Measurements from ENCODE around the gene SMCHD1.

SMCHD1 gene

DNA sequence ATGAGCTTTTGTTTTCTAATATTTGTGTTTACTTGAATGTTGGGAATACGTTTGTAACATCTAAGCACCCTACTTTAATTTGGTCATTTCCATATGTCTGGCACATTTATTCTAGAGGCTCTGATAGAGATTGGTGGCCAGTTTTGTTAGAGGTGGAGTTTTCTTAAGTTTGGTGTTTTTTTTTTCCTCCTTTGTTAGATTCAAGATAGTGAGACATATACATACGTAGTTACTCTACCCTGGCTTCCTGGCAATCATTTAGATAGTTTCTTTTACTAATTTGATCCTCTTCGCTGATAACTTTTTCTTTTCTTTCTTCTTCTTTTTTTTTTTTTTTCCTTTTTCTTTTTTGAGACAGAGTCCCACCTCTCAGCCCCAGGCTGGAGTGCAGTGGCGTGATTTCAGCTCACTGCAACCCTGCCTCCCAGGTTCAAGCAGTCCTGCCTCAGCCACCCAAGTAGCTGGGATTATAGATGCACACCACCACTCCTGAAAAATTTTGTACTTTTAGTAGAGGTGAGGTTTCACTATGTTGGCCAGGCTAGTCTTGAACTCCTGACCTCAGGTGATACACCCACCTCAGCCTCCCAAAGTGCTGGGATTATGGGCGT lies 26.6 kb downstream of the SMCHD1 start:
- DNase-seq (ENCODE audit: extremely low read depth, low read depth): no peak
- TF ChIP-seq, protein P1, sequence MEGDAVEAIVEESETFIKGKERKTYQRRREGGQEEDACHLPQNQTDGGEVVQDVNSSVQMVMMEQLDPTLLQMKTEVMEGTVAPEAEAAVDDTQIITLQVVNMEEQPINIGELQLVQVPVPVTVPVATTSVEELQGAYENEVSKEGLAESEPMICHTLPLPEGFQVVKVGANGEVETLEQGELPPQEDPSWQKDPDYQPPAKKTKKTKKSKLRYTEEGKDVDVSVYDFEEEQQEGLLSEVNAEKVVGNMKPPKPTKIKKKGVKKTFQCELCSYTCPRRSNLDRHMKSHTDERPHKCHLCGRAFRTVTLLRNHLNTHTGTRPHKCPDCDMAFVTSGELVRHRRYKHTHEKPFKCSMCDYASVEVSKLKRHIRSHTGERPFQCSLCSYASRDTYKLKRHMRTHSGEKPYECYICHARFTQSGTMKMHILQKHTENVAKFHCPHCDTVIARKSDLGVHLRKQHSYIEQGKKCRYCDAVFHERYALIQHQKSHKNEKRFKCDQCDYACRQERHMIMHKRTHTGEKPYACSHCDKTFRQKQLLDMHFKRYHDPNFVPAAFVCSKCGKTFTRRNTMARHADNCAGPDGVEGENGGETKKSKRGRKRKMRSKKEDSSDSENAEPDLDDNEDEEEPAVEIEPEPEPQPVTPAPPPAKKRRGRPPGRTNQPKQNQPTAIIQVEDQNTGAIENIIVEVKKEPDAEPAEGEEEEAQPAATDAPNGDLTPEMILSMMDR (IDR thresholded peaks at IDR 0.05; ENCODE audit: low read depth, low read length): no peak

DNA sequence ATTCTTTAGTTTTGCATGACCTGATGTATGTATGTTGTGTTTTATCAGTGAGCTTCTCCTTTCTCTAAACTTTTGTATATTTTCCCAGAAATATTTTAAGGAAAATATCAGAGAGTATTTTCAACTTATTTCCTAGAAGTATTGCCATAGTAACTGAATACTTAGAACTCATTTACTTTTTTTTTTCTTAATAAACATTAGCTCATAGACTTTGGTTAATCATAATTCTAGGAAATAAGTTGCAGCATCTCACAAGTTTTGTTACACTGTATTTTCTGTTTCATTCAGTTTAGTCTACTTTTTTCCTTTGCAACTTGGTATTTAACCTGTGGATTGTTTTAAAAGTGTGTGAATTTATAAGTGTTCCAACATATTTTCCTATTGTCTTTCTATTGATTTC lies 27.5 kb downstream of the SMCHD1 start:
- no peak for DNase-seq (ENCODE audit: extremely low read depth, low read depth)
- TF ChIP-seq, protein P1 (IDR thresholded peaks at IDR 0.05; ENCODE audit: low read depth, low read length): no peak

DNA sequence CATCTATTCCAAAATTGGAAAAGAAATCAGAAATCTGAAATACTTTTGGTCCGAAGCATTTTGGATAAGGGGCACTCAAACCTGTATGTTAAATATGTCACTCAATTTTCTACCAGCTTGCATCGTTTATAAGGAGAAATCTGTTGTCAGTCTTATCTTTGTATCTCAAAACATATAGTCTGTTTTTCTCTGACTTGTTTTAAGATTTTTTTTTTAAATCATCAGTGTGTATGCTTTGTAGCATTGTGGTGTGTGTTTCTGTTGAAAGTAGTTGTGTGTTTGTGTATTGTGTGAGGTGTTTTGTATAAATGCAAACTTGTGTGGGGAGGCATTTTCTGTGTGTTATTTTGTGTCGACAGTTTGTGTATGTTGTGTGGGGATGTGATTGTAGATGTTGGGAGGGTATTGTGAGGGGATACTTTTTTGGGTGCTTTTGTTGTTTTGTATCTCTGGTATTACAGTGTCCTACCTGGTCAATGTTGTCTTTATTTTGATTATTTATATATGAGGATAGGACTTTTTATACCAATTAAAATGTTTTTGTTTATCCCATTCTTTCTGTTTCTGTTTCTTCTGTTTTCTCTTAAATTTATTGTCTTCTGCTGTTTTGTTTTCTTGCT lies 30.9 kb downstream of the SMCHD1 start:
- DNase-seq (ENCODE audit: extremely low read depth, low read depth): no peak
- TF ChIP-seq, protein P1 (IDR thresholded peaks at IDR 0.05; ENCODE audit: low read depth, low read length): no peak

DNA sequence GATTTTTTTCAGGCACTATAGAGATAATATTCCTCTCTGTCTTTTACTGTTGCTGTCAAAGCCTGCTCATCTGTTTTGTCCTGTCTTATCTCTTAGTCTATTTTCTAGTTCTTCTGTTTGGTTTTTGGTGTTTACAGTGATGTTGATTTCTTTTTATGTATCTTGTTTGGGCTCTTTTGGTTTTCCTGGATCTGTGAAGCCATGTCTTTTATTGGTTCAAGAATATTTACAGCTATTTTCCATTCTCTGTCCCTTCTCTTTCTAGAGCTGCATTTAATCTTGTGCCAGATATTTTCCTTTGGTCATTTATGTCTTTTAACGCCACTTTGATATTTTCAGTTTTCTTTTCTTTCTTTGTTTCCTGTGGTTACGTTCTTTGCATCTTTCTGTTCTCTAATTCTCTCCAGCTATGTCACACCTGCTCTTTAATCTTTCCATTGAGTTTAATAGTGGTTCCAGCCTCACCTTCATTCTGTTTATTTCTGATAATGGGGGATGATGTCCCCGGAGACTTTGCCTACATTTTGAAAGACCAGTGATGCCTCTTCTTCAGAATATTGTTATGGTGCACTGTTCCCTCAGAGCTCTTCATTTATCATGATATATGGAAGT lies 32.0 kb downstream of the SMCHD1 start:
- no peak for DNase-seq (ENCODE audit: extremely low read depth, low read depth)
- TF ChIP-seq, protein P1 (IDR thresholded peaks at IDR 0.05; ENCODE audit: low read depth, low read length): no peak

DNA sequence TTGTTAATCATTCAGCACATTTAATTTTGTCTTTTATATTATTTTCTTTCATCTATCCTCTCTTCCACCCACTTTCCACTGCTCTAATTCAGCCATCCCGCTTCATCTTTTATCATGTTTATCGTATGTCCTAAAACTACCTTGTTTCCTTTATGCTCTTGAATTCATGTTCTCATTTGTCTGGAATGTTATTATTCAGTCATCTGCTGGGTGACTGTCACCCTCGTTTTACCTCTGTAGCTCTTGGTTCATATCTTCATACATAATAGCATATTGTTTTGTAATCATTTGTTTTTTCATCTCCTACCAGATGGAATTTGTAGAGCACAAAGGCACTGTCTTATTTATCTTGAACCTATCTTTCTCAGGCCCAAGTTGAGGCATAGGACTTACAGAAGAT lies 37.0 kb downstream of the SMCHD1 start:
- TF ChIP-seq, protein P1 (IDR thresholded peaks at IDR 0.05; ENCODE audit: low read depth, low read length): no peak
- no peak for DNase-seq (ENCODE audit: extremely low read depth, low read depth)

DNA sequence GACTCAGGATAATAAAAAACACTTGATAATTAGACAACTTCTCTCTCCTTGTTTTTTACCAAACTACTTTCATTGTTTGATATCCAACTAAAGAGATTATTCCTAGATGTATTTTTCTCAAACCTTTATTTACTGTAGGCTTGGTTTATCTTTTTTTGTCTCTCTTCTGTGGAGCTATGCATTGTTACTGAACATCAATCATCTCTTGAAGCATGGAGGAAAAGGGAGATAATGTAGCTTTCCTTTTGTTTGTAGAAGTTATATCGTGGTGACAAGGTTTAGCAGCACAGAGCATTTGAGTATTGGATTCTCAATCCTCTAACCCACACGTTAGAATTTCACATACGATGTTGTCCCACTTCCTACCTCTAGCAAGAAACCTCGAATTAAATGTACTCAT lies 41.7 kb downstream of the SMCHD1 start:
- DNase-seq (ENCODE audit: extremely low read depth, low read depth): no peak
- TF ChIP-seq, protein P1 (IDR thresholded peaks at IDR 0.05; ENCODE audit: low read depth, low read length): no peak

DNA sequence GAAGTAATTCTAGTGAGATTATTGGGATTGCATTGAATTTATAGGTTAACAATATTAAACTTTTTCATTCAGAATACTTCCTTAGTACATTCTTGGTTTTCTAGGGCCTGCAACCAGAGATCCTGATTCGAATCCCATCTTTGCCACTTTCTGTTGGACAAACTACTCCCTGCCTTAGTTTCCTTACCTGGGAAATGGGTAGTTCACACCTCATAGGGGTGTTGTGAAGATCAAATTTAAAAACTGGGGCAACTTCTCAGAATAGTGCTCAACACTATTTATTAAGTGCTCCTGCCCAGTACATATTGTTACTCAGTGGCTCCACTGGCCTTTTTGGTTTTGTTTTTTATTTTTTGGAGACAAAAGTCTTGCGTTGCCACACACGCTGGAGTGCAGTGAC lies 43.5 kb downstream of the SMCHD1 start:
- TF ChIP-seq, protein P1 (IDR thresholded peaks at IDR 0.05; ENCODE audit: low read depth, low read length): no peak
- DNase-seq (ENCODE audit: extremely low read depth, low read depth): no peak
